Liver (tissue), 9 donors: ENCODE data around the gene SERPINA9. TPM values are rescaled to one million over a fixed set of nuclear protein-coding genes. Genes with fewer than 3 reads are reported as not detected.

ENCODE experiments used
- DNase-seq: peaks from one replicate; pipeline ENCODE4 v3.0.0-alpha.2; 2017; ENCODE audit warnings: low spot score
- H3K27ac ChIP-seq, 2 donors: one replicate each; pipeline ENCODE4 v1.7.0; 2013; ENCODE audit warnings: inconsistent platforms in 2 of 2, low read length in 2 of 2, control low read depth in 1 of 2, low read depth in 1 of 2, mild to moderate bottlenecking in 1 of 2
- H3K27me3 ChIP-seq, 4 donors: one replicate each; pipeline versions ENCODE4 v1.6.1 to v1.7.0; 2013; ENCODE audit warnings: low read length in 3 of 4, inconsistent platforms in 1 of 4, mild to moderate bottlenecking in 1 of 4, moderate library complexity in 1 of 4; ENCODE audit not compliant: control insufficient read depth in 4 of 4, insufficient read depth in 4 of 4
- H3K36me3 ChIP-seq, 4 donors: one replicate each; pipeline versions ENCODE4 v1.6.1 to v1.7.0; 2013; ENCODE audit warnings: low read length in 3 of 4, mild to moderate bottlenecking in 3 of 4, low read depth in 1 of 4, moderate library complexity in 1 of 4; ENCODE audit not compliant: control insufficient read depth in 4 of 4, insufficient read depth in 3 of 4
- H3K4me1 ChIP-seq, 4 donors: one replicate each; pipeline versions ENCODE4 v1.6.1 to v1.7.0; 2013; ENCODE audit warnings: low read length in 3 of 4, mild to moderate bottlenecking in 3 of 4, moderate library complexity in 1 of 4; ENCODE audit not compliant: control insufficient read depth in 4 of 4, insufficient read depth in 4 of 4
- H3K4me3 ChIP-seq, 3 donors: one replicate each; pipeline versions ENCODE4 v1.6.1 to v1.7.0; 2013; ENCODE audit warnings: low read length in 3 of 3, control low read depth in 1 of 3, low read depth in 1 of 3, mild to moderate bottlenecking in 1 of 3
- H3K9ac ChIP-seq, 2 donors: one replicate each; pipeline ENCODE4 v1.7.0; 2013; ENCODE audit warnings: low read length in 2 of 2, mild to moderate bottlenecking in 2 of 2, moderate library complexity in 2 of 2, control low read depth in 1 of 2, low read depth in 1 of 2
- H3K9me3 ChIP-seq, 4 donors: one replicate each; pipeline versions ENCODE4 v1.6.1 to v1.7.0; 2013; ENCODE audit warnings: low read length in 3 of 4; ENCODE audit not compliant: control insufficient read depth in 4 of 4
- ATF3 ChIP-seq: IDR thresholded peaks from 2 replicates; pipeline ENCODE4 v1.6.1; 2016; ENCODE audit warnings: antibody characterized with exemption
- EGR1 ChIP-seq, 2 donors: IDR thresholded peaks; 2 replicates each; pipeline ENCODE4 v1.6.1; 2016 to 2018; ENCODE audit warnings: antibody characterized with exemption in 2 of 2, low read depth in 2 of 2
- FOXA1 ChIP-seq: IDR thresholded peaks from 2 replicates; pipeline ENCODE4 v1.6.1; 2016; ENCODE audit warnings: antibody characterized with exemption
- FOXA2 ChIP-seq: IDR thresholded peaks from 2 replicates; pipeline ENCODE4 v1.6.1; 2016; ENCODE audit warnings: antibody characterized with exemption
- GABPA ChIP-seq, 2 donors: IDR thresholded peaks in 1 of 2; conservative IDR thresholded peaks in 1 of 2; 2 replicates each; pipeline ENCODE4 v1.6.1; 2016; ENCODE audit warnings: antibody characterized with exemption in 2 of 2, mild to moderate bottlenecking in 1 of 2, moderate library complexity in 1 of 2
- HNF4A ChIP-seq, 2 donors: conservative IDR thresholded peaks; 2 replicates each; pipeline ENCODE4 v1.6.1; 2016; ENCODE audit warnings: antibody characterized with exemption in 2 of 2, mild to moderate bottlenecking in 2 of 2
- HNF4G ChIP-seq: IDR thresholded peaks from 2 replicates; pipeline ENCODE4 v1.6.1; 2016; ENCODE audit warnings: antibody characterized with exemption
- MAX ChIP-seq: IDR thresholded peaks from 2 replicates; pipeline ENCODE4 v1.6.1; 2016; ENCODE audit warnings: antibody characterized with exemption
- NR2F2 ChIP-seq: IDR thresholded peaks from 2 replicates; pipeline ENCODE4 v1.6.1; 2016; ENCODE audit warnings: antibody characterized with exemption
- RAD21 ChIP-seq, 2 donors: IDR thresholded peaks; 2 replicates each; pipeline ENCODE4 v1.6.1; 2016; ENCODE audit warnings: antibody characterized with exemption in 2 of 2, mild to moderate bottlenecking in 2 of 2
- RXRA ChIP-seq, 2 donors: IDR thresholded peaks; 2 replicates each; pipeline ENCODE4 v1.6.1; 2017 to 2018; ENCODE audit warnings: antibody characterized with exemption in 2 of 2, mild to moderate bottlenecking in 1 of 2
- SP1 ChIP-seq: IDR thresholded peaks from 2 replicates; pipeline ENCODE4 v1.6.1; 2018; ENCODE audit warnings: antibody characterized with exemption, mild to moderate bottlenecking
- TAF1 ChIP-seq: conservative IDR thresholded peaks from 2 replicates; pipeline ENCODE4 v1.6.1; 2016; ENCODE audit warnings: antibody characterized with exemption, mild to moderate bottlenecking
- YY1 ChIP-seq: IDR thresholded peaks from 2 replicates; pipeline ENCODE4 v1.6.1; 2016; ENCODE audit warnings: antibody characterized with exemption, mild to moderate bottlenecking
- WGBS: extraction: QIAGEN DNeasy Blood & Tissue Kit; methylation state at CpG from one replicate; pipeline ENCODE4 v1.1.7; 2013; 5-methylcytosine and 5-hydroxymethylcytosine counted together
- polyA plus RNA-seq, 2 donors: library from polyadenylated mRNA; stranded (reverse) in 1 of 2; unstranded in 1 of 2; fragments of 200-250 nt in 1 of 2; fragments of >200 nt in 1 of 2; fragmentation: Nextera tagmentation in 1 of 2; extraction: Ambion mirVana in 1 of 2; gene quantifications; one replicate each; pipeline versions ENCODE4 v1.2.1 to v1.2.3, GENCODE V29; 2013 to 2015
- total RNA-seq, 2 donors: library from RNA; depleted of rRNA; stranded (reverse); fragments of >200 nt; gene quantifications; one replicate each; pipeline ENCODE4 v1.2.3, GENCODE V29; 2014
- TF ChIP-seq, protein P1 (sequence below): fragments of 150-350 bp; IDR thresholded peaks from 2 replicates; pipeline ENCODE4 v1.5.1; 2017; ENCODE audit warnings: improper control_type of control experiment, low read depth, low read length; ENCODE audit not compliant: missing input control
- TF ChIP-seq, protein P2 (sequence below): IDR thresholded peaks from 2 replicates; pipeline ENCODE4 v1.6.1; 2016; ENCODE audit warnings: antibody characterized with exemption
- donor health status: healthy.
- donor health status: healthy.
- donor health status: healthy.
- donor health status: healthy.
- donor health status: healthy.

SERPINA9 gene
- total and polyA plus RNA-seq, 4 donors: not detected

- H3K9ac ChIP-seq: no peak overlapping the region
- no peak for TF ChIP-seq RAD21 (IDR thresholded peaks at IDR 0.05)
- no peak for TF ChIP-seq SP1
- TF ChIP-seq EGR1 (IDR thresholded peaks at IDR 0.05; ENCODE audit: low read depth in 2 of 2): no peak
- no peak for TF ChIP-seq FOXA2
- no peak for TF ChIP-seq HNF4G
- no peak for TF ChIP-seq GABPA (IDR thresholded peaks at IDR 0.05 in 1 of 2, conservative IDR thresholded peaks at IDR 0.05 in 1 of 2)
- TF ChIP-seq, protein P1, sequence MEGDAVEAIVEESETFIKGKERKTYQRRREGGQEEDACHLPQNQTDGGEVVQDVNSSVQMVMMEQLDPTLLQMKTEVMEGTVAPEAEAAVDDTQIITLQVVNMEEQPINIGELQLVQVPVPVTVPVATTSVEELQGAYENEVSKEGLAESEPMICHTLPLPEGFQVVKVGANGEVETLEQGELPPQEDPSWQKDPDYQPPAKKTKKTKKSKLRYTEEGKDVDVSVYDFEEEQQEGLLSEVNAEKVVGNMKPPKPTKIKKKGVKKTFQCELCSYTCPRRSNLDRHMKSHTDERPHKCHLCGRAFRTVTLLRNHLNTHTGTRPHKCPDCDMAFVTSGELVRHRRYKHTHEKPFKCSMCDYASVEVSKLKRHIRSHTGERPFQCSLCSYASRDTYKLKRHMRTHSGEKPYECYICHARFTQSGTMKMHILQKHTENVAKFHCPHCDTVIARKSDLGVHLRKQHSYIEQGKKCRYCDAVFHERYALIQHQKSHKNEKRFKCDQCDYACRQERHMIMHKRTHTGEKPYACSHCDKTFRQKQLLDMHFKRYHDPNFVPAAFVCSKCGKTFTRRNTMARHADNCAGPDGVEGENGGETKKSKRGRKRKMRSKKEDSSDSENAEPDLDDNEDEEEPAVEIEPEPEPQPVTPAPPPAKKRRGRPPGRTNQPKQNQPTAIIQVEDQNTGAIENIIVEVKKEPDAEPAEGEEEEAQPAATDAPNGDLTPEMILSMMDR: no peak
- TF ChIP-seq TAF1: no peak
- TF ChIP-seq NR2F2: no peak
- no peak for TF ChIP-seq ATF3
- no peak for TF ChIP-seq MAX
- no peak for TF ChIP-seq RXRA (IDR thresholded peaks at IDR 0.05)
- peaks cover 0 to 30% (median 14%) of the 10 kb centered on the region in 4 donors for H3K36me3 ChIP-seq
- DNase-seq: no peak
- H3K4me3 ChIP-seq: no peak overlapping the region
- H3K27ac ChIP-seq: no peak overlapping the region
- H3K4me1 ChIP-seq: no peaks in the 10 kb centered on the region
- WGBS: 92% methylated on average over 4 of the region's 4 CpGs
- no peaks in the 10 kb centered on the region for H3K9me3 ChIP-seq
- H3K27me3 ChIP-seq: no peaks in the 10 kb centered on the region
These were observed 34.9 kb downstream of the SERPINA9 start for GRCh38 chr14:94441130-94441529.

GRCh38 chr14:94439453-94440057, 36.4 kb downstream of the SERPINA9 start:
- Histone ChIP-seq H3K4me3 (no peak overlapping the region), H3K27ac (no peak overlapping the region), H3K9ac (no peak overlapping the region), H3K36me3 (peaks cover 0 to 22% (median 12%) of the 10 kb centered on the region in 4 donors), H3K27me3 (no peaks in the 10 kb centered on the region), H3K4me1 (no peaks in the 10 kb centered on the region), H3K9me3 (no peaks in the 10 kb centered on the region)
- TF ChIP-seq RAD21 (IDR thresholded peaks at IDR 0.05): peak in 1 of 2 donors; percentile 35
- TF ChIP-seq, protein P1: no peak
- DNase-seq: no peak
- WGBS: 84% methylated on average over 5 of the region's 5 CpGs

GRCh38 chr14:94428610-94429009, 47.4 kb downstream of the SERPINA9 start:
- DNase-seq: no peak
- 32% methylated on average over 2 of the region's 2 CpGs for WGBS
- H3K27ac ChIP-seq: no peak overlapping the region
- no peak overlapping the region for H3K4me3 ChIP-seq
- H3K9ac ChIP-seq: no peak overlapping the region
- peaks cover 0 to 6% (median 4%) of the 10 kb centered on the region in 4 donors for H3K4me1 ChIP-seq
- no peaks in the 10 kb centered on the region for H3K36me3 ChIP-seq
- no peaks in the 10 kb centered on the region for H3K27me3 ChIP-seq
- H3K9me3 ChIP-seq: no peaks in the 10 kb centered on the region
- no peak for TF ChIP-seq GABPA (IDR thresholded peaks at IDR 0.05 in 1 of 2, conservative IDR thresholded peaks at IDR 0.05 in 1 of 2)
- TF ChIP-seq FOXA1: no peak
- no peak for TF ChIP-seq YY1
- TF ChIP-seq, protein P2, sequence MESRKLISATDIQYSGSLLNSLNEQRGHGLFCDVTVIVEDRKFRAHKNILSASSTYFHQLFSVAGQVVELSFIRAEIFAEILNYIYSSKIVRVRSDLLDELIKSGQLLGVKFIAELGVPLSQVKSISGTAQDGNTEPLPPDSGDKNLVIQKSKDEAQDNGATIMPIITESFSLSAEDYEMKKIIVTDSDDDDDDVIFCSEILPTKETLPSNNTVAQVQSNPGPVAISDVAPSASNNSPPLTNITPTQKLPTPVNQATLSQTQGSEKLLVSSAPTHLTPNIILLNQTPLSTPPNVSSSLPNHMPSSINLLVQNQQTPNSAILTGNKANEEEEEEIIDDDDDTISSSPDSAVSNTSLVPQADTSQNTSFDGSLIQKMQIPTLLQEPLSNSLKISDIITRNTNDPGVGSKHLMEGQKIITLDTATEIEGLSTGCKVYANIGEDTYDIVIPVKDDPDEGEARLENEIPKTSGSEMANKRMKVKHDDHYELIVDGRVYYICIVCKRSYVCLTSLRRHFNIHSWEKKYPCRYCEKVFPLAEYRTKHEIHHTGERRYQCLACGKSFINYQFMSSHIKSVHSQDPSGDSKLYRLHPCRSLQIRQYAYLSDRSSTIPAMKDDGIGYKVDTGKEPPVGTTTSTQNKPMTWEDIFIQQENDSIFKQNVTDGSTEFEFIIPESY: no peak
- peak; percentile 18 to 25 for TF ChIP-seq HNF4A (conservative IDR thresholded peaks at IDR 0.05)
- no peak for TF ChIP-seq ATF3
- TF ChIP-seq MAX: no peak
